ENCODE measurements around the gene NAGA.

NAGA gene

DNA sequence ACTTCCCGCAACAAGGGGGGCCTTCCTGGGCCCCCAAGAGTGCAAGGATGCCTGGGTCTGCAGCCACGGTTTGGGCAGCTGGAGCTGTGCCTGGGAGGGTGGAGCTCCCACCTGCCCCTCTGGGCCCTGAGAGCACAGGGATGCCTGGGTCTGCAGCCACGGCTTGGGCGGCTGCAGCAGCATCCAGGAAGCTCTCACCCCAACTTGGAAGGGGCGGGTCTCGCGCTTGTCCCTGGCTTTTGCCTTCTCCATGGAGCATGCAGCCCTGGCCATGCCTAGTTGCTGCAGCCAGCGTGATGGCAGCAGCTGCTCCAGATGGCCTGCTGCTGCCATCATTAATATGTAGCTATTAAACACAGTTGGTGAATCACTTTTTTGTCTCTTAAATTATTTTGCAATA is 35.4 kb downstream of the NAGA start:
- Histone ChIP-seq H3F3A (ENCODE audit: insufficient read depth) (no peaks in the 10 kb centered on the region), H3K4me2 (ENCODE audit: low read depth, low read length, poor library complexity, severe bottlenecking) (no peak overlapping the region), H2AFZ (ENCODE audit: low read depth, low read length, severe bottlenecking) (no peak overlapping the region), H3K4me3 (ENCODE audit: insufficient read depth, low read length, poor library complexity, severe bottlenecking) (no peak overlapping the region), H3K36me3 (ENCODE audit: low read length) (no peaks in the 10 kb centered on the region), H3K79me2 (ENCODE audit: insufficient read depth, low read length) (no peaks in the 10 kb centered on the region), H3K27me3 (ENCODE audit: low read length) (no peaks in the 10 kb centered on the region), H4K20me1 (ENCODE audit: low read depth, low read length) (no peaks in the 10 kb centered on the region), H3K9me3 (ENCODE audit: insufficient read depth, low read length) (peaks cover 13% of the 10 kb centered on the region; the same call in 1 of the 2 replicates), H3K9me2 (replicated peaks; ENCODE audit: insufficient read depth, low read length) (no peaks in the 10 kb centered on the region), H3K9ac (ENCODE audit: low read length) (no peak overlapping the region), H3K27ac (ENCODE audit: low read depth, low read length) (no peak overlapping the region)
- no peak for TF ChIP-seq EZH2phosphoT487 (conservative IDR thresholded peaks at IDR 0.05; ENCODE audit: low read length)
- TF ChIP-seq, protein P1, sequence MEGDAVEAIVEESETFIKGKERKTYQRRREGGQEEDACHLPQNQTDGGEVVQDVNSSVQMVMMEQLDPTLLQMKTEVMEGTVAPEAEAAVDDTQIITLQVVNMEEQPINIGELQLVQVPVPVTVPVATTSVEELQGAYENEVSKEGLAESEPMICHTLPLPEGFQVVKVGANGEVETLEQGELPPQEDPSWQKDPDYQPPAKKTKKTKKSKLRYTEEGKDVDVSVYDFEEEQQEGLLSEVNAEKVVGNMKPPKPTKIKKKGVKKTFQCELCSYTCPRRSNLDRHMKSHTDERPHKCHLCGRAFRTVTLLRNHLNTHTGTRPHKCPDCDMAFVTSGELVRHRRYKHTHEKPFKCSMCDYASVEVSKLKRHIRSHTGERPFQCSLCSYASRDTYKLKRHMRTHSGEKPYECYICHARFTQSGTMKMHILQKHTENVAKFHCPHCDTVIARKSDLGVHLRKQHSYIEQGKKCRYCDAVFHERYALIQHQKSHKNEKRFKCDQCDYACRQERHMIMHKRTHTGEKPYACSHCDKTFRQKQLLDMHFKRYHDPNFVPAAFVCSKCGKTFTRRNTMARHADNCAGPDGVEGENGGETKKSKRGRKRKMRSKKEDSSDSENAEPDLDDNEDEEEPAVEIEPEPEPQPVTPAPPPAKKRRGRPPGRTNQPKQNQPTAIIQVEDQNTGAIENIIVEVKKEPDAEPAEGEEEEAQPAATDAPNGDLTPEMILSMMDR (IDR thresholded peaks at IDR 0.05; ENCODE audit: insufficient read depth, low read length, poor library complexity, severe bottlenecking): no peak

- H3K9ac ChIP-seq (ENCODE audit: low read length): no peak overlapping the region
- no peaks in the 10 kb centered on the region for H3K79me2 ChIP-seq (ENCODE audit: insufficient read depth, low read length)
- H3K27me3 ChIP-seq (ENCODE audit: low read length): no peaks in the 10 kb centered on the region
- H3K36me3 ChIP-seq (ENCODE audit: low read length): no peaks in the 10 kb centered on the region
- H2AFZ ChIP-seq (ENCODE audit: low read depth, low read length, severe bottlenecking): no peak overlapping the region
- no peaks in the 10 kb centered on the region for H4K20me1 ChIP-seq (ENCODE audit: low read depth, low read length)
- peaks cover 13% of the 10 kb centered on the region; the same call in 1 of the 2 replicates for H3K9me3 ChIP-seq (ENCODE audit: insufficient read depth, low read length)
- no peak overlapping the region for H3K4me3 ChIP-seq (ENCODE audit: insufficient read depth, low read length, poor library complexity, severe bottlenecking)
- H3K9me2 ChIP-seq (replicated peaks; ENCODE audit: insufficient read depth, low read length): no peaks in the 10 kb centered on the region
- H3K27ac ChIP-seq (ENCODE audit: low read depth, low read length): no peak overlapping the region
- TF ChIP-seq, protein P1 (IDR thresholded peaks at IDR 0.05; ENCODE audit: insufficient read depth, low read length, poor library complexity, severe bottlenecking): no peak
- no peak for TF ChIP-seq EZH2phosphoT487 (conservative IDR thresholded peaks at IDR 0.05; ENCODE audit: low read length)
- no peaks in the 10 kb centered on the region for H3F3A ChIP-seq (ENCODE audit: insufficient read depth)
- H3K4me2 ChIP-seq (ENCODE audit: low read depth, low read length, poor library complexity, severe bottlenecking): no peak overlapping the region
Measured at GRCh38 chr22:42033263-42034181, 37.1 kb downstream of the NAGA start.

GRCh38 chr22:42026705-42027104 is 43.9 kb downstream of the NAGA start:
- Histone ChIP-seq H3K9ac (ENCODE audit: low read length) (no peak overlapping the region), H2AFZ (ENCODE audit: low read depth, low read length, severe bottlenecking) (no peak overlapping the region), H3K79me2 (ENCODE audit: insufficient read depth, low read length) (no peaks in the 10 kb centered on the region), H4K20me1 (ENCODE audit: low read depth, low read length) (no peaks in the 10 kb centered on the region), H3K36me3 (ENCODE audit: low read length) (no peaks in the 10 kb centered on the region), H3K4me3 (ENCODE audit: insufficient read depth, low read length, poor library complexity, severe bottlenecking) (no peak overlapping the region), H3K9me3 (ENCODE audit: insufficient read depth, low read length) (no peaks in the 10 kb centered on the region), H3K4me2 (ENCODE audit: low read depth, low read length, poor library complexity, severe bottlenecking) (no peak overlapping the region), H3K27me3 (ENCODE audit: low read length) (no peaks in the 10 kb centered on the region), H3K27ac (ENCODE audit: low read depth, low read length) (no peak overlapping the region), H3F3A (ENCODE audit: insufficient read depth) (no peaks in the 10 kb centered on the region), H3K9me2 (replicated peaks; ENCODE audit: insufficient read depth, low read length) (no peaks in the 10 kb centered on the region)
- TF ChIP-seq, protein P1 (IDR thresholded peaks at IDR 0.05; ENCODE audit: insufficient read depth, low read length, poor library complexity, severe bottlenecking): no peak
- TF ChIP-seq EZH2phosphoT487 (conservative IDR thresholded peaks at IDR 0.05; ENCODE audit: low read length): no peak
